ENCODE measurements around the gene PTPRH.

The PTPRH gene, protein sequence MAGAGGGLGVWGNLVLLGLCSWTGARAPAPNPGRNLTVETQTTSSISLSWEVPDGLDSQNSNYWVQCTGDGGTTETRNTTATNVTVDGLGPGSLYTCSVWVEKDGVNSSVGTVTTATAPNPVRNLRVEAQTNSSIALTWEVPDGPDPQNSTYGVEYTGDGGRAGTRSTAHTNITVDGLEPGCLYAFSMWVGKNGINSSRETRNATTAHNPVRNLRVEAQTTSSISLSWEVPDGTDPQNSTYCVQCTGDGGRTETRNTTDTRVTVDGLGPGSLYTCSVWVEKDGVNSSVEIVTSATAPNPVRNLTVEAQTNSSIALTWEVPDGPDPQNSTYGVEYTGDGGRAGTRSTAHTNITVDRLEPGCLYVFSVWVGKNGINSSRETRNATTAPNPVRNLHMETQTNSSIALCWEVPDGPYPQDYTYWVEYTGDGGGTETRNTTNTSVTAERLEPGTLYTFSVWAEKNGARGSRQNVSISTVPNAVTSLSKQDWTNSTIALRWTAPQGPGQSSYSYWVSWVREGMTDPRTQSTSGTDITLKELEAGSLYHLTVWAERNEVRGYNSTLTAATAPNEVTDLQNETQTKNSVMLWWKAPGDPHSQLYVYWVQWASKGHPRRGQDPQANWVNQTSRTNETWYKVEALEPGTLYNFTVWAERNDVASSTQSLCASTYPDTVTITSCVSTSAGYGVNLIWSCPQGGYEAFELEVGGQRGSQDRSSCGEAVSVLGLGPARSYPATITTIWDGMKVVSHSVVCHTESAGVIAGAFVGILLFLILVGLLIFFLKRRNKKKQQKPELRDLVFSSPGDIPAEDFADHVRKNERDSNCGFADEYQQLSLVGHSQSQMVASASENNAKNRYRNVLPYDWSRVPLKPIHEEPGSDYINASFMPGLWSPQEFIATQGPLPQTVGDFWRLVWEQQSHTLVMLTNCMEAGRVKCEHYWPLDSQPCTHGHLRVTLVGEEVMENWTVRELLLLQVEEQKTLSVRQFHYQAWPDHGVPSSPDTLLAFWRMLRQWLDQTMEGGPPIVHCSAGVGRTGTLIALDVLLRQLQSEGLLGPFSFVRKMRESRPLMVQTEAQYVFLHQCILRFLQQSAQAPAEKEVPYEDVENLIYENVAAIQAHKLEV

DNA sequence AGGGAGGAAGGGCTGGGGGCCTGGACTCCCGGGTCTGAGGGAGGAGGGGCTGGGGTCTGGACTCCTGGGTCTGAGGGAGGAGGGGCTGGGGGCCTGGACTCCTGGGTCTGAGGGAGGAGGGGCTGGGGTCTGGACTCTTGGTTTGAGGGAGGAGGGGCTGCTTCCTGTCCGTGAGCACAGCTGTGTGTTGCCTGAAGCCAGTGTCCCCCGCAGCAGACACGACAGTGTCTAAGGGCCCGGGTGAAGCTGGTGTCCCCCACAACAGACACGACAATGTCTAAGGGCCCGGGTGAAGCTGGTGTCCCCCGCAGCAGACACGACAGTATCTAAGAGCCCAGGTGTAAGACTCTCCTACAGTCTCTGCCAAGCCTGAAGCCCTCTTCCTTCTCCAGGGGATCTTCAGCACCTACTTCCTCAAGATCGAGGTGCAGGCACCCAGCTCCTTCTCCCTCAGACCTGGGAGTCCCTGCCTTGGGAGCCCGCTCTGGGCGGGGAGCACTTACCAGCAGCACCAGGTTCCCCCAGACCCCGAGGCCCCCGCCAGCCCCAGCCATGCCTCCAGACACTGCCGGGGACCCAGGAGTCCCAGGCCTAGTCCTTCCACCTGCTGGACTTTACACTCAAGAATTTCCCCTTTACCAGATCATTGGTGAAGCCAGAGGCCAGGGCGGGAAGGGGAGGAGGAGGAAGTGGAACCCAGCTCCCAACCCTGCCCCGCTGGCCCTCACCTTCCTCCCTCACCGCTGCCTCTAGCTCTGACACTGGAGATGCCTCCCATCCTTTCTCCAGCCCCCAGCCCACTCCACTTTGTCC lies at the start of gene PTPRH:
Gene PTPRH (minus strand): TSS at position 622 of the 813 bp plus-strand sequence. CDS start 68 bp downstream, at position 554.
- DNase-seq (ENCODE audit: low read depth in 2 of 2, low spot score in 1 of 2): no peak

DNA sequence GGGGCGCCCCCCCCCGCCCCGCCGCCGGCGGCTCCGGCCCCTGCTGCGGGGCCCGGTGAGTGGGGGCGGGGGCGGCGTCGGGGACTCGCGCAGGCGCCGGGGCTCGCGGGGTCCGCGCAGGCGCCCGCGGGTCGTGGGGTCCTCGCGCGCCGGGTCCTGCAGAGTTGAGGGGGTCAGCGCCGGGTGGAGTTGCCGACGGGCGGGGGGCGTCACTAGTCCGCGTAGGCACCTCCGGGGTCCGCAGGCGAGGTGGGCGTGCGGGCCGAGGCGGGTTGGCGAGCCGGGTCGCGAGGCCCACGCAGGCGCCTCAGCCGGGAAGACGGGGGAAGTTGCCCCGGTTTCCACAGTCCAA lies 49.2 kb upstream of the PTPRH start:
- no peak for DNase-seq (ENCODE audit: low read depth in 2 of 2, low spot score in 1 of 2)

DNA sequence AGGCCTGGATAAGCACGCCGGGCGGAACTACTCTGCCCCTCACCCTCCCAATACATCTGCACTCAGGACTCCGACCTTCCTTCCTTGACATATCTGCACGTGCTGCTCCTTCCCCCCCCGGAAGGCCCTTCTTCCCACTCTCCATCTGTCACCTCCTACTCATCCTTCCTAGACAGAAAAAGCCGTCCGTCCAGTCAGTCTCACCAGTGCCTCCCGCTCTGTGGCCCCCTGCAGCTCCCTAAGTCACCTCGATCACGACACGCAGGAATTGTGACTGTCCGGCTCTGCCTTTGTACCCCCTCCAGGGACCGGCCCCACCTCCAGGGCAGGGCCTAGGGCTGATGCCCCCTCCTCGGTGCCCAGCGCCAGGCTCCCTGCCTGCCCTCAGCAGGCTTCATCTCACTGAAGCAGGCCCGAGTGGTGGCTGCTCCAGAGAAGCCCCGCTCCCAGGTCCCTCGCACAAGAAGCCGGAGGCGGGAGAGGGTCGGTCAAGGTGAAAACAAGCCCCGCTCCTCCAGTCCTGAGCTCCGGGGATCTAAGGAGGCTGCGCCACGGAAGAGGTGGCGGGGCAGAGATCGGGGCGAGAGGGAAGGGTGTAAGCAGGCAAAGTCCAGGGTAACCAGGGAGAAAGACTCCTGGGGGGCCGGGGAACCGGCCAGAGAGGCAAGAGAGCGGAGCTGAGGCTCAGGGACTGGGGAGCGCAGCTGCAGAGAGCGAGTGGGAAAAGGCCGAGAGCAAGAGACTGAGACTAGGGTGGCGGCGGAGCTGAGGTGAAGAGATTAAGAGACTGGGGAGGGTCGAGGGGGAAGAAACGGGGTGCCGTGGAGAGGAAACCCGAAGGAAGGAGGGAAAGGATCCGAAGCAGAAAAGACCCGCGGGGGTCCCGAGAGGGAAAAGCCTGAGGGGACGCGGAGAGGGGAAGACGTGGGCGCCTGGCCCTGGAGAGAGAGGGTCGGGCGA lies 48.4 kb upstream of the PTPRH start:
- no peak for DNase-seq (ENCODE audit: low read depth in 2 of 2, low spot score in 1 of 2)

DNA sequence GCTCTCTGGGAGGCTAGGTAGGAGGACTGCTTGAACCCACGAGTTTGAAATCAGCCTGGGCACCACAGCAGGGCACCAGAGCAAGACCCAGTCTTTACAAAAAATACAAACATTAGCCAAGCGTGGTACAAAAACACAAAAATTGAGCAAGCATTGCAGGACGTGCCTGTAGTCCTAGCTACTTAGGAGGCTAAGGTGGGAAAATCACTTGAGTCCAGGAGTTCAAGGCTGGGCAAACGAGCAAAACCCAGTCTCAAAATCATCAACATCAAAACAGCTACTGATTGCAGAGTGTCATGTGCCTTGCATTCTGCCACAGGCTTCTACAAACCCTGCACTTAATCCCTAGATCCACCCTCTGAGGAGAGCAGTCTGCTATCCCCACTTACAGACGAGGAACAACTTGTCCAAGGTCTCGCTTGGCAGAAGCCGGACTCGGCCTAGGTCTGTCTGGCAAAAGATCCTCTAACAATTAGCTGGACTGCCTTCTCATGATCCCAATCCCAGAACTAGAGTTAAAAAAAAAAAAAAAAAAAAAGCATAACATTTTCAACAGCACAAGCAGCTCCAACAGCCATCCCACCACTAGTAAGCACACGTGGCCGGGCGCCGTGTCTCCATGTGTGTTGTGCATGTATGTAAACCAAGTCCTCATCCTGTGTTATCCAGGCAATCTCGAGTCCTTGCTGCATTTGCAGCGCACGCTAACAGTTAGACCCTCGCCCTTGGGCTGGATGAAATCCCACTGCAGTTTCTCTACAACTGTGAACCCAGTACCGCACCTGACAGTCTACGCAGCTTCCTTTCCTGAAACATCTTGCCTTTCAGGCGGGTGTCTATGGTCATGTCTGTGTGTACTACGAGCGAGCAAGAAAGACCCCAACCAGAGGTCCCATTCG lies 47.5 kb upstream of the PTPRH start:
- no peak for DNase-seq (ENCODE audit: low read depth in 2 of 2, low spot score in 1 of 2)

DNA sequence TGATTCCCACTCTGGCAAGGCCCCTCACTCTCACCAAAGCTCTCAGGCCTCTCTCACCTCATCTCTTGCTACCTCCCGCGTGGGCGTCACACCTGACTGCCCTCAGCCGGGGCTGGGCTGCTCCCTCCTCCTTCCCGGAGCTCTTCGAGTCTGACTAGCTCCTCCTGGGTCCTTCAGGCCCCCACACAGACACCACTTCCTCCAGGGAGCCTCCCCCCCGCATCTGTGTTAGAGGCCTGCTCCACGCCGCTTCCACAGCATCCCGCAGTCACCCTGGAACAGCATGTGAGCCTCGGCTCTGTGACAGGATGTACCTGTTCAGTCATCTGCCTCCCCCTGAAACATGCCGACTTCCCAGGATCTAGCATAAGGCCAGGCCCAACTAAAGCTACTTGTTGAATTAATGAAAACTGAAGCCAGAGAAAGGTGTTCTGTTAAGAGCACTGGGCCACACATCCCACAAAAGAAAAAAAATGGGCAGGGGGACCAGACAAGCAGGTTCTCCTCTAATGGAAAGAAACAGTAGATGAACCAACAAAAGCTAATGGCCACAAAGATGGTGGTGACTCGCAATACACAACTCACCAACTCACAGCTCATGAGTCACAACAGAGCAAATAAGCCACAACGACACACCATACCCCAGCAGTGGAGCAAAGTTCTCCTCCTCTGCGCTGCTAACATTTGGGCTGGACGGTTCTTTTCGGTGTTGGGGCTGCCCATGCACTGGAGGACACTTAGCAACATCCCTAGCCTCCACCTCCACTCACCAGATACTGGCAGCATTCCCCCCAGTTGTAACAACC lies 46.5 kb upstream of the PTPRH start:
- no peak for DNase-seq (ENCODE audit: low read depth in 2 of 2, low spot score in 1 of 2)

DNA sequence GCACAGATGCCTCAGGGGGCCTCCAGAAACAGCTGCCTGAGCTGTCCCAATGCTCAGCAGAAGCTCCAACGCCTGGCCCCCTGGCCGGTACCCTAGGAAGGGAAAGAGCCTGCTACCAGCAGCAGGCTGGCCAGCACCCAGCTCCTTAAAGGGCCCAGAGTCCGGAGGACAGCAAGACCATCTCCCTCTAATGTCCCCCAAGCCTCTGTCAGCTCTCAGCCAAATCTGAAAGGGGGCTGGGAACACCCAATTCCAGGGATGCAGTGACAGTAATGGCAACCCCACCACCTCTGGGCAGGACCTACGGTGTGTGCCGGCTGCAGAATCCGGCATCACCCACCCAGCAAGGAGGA lies 45.3 kb upstream of the PTPRH start:
- no peak for DNase-seq (ENCODE audit: low read depth in 2 of 2, low spot score in 1 of 2)

DNA sequence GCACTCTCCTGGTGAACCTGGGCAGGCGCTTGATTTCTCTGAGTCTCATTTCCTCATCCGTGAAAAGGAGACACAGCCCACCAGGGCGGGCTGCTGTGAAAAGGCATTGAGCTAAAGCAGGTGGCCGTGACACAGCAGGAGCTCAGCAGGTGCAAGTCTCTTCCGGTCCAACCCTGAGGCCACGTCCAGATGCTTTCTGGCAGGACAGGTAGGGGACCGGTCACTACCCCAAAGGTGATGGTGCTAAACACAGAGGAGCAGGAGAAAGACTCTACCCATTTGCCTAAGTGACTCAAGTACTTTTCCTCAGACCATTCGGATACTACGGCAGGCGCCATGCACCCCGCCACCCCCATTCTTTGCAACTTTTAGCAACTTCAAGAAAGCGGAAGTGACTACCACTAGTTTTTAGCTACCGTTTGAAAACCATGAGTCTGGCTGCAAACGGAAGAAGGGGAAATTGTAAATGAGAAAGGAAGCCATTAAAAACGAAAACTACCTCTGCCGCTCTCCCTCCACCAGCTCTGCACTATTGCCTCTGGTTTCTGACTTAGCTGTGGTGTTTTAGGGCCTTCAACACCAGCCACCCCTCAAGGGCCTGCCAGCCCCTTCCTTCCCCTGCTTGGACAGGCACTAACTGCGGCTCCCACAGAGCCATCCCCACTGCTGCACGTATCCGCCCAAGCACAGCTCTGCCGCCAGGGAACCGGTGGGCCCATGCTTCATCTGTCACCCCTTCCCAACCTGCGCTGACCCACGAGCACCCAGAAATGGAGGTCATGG lies 44.7 kb upstream of the PTPRH start:
- DNase-seq (ENCODE audit: low read depth in 2 of 2, low spot score in 1 of 2): peak in 1 of 2 donors; percentile 41

DNA sequence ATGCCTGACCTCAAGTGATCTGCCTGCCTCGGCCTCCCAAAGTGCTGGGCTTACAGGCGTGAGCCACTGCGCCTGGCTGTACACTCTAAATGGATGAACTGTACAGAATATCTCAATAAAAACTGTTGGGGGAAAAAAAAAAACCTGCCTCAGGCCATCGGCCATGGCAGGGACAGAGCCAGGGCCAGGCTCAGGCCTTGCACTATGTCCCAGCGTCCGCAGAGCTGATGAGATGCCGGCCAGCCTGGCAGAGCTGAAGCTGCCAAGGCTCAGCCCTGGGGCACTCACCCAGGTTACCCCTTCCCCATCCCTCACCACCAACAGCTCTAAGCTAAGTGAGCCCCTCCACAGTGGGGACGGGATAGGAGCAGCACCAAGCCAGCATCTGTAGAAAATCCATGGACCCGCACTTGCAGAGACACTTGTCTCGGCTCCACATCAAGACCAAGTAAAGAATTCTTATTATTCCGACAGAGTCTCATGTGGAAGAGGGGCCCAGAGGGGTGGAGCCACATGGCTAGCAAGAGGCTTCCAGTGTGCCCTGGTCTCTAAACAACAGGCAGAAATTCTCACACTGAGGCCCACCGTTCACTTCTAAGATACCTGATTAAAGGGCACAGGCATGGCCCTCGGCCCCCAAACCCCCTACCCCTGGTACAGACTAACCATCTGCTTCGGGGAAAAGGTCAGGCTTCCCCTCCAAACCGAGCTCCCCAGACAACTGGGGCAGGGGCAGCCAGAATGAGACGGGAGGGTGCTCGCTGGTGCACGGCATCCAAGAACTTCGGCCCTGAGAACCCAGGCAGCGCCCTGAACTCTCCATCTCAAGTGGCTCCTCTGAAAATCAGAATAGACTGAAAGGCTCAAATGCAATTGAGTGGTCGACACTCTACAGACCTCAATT lies 43.7 kb upstream of the PTPRH start:
- DNase-seq (ENCODE audit: low read depth in 2 of 2, low spot score in 1 of 2): no peak

DNA sequence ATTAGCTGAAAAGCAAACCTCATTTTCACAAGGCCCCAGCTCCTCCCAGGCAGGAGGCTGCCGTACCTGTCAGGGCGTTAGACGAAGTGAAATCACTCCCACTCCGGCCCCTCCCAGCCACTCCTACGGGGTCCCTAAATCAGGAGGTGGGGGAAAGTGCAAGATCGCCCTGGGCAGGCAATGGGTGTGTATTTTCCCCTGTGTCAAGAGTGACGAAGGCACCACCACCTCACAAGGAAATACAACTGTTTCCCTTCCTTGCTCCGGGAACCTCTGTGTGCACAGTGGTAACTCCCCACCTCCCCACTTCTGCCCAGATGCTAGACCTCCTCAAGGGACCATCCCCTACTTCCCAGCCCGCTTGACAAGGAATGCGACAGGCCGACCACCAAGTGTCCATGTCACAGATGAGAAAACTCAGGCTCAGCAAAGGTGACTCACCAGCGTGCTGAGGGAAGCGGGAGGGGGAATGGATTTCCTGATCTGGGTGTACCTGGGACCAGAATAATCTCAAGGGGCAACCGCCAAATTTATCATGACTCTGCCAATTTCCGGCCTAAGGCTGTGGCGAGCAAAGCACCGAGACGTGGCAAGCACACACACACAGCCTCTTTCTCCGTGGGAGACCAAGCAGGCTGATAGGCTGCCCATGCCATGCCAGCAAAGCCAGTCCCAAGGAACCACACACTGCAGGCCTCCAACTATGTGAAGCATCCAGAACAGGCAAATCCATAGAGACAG lies 42.2 kb upstream of the PTPRH start:
- no peak for DNase-seq (ENCODE audit: low read depth in 2 of 2, low spot score in 1 of 2)

DNA sequence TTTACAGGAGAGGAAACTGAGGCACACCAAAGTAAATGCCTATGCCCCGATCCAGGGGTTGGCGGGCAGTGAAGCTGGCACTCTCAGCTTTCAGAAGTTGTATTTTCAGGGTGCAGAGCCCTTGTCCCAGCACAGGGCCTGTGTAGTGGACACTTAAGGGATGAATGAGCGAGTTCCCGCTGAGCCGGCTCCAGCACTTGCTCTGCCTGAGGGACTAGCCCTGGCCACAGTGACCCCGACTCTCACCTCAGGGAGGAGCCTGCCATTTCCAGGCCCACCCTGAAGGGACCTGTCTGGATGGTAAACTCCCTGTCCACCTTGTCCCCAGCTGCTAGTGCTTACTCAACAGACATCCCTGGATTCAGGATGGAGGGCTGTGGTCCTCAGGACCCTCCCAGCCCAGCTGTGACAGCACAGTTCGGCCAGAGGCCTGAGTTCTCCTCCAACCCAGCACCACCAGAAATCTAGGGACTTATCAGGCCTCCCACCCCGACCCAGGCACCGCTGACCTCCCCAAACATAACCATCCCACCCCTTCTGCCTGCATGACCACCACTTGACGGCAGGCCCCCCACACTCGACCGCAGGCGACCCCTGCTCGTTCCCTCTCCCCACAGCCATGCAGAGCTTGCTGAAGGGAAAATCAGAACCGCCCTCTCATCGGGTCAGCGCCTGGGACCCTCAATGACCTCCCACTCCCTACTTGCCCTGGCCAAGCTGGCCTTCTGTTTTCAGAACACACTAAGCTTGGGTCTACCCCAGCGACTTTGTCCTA lies 41.1 kb upstream of the PTPRH start:
- no peak for DNase-seq (ENCODE audit: low read depth in 2 of 2, low spot score in 1 of 2)

DNA sequence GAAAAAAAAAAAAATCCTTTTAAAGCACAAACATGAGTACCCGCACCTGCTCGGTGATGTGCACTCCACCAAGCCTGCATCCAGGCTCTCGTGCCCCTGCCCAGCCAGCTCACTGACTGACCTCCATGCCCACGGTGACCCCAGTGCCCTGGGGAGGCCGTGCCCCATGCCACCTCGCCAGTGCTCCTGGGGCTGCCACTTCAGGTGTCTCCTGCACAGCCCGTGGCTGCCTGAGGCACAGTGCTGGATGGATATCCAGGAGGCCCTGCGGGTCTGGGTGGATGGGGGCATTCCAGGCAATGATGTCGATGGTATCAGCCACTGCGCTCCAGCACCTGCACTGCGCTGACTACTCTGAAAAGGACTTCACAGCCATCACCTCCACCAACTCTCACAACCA lies 40.5 kb upstream of the PTPRH start:
- no peak for DNase-seq (ENCODE audit: low read depth in 2 of 2, low spot score in 1 of 2)

DNA sequence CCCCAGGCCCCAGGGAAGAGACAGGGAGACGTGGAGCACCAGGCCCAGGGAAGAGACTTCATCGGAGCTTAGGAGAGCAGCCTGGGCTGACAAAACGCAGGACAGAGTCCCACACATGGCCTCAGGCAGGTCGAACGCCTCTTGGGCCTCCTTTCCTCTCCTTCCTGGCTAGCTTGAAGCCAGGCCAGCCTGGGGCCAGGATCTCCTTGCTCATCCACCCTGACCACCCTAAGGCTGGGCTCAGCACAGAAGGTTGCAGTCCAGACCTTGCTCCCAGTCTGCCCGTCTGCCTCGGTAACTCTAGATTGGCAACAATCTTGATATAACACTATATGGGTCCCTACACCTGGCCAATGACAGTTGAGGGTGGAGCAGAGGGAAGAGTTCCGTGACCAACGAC lies 39.4 kb upstream of the PTPRH start:
- no peak for DNase-seq (ENCODE audit: low read depth in 2 of 2, low spot score in 1 of 2)

DNA sequence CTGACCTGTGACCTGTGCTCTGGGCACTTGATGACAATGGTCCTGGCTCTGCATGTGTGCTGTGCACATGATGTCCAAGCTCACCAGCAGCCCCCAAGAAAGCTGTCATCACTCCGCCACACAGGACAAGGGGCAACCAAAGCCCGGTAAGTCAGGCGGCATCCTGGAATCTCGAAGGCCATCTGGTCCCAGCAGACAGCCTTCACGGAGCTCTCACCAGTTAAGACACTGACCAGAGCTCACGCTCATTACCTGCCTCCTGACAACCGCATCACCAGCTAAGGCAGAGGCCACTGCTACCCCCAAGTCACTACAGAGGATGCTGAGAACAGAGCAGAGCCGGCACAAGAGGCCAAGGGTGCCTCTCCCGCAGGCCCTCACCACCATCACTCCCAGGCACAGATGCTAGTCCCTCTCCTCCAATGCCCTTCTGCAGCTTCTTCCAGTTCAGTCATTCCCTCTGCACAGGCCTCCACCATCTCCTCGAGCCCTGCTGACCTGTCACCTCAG lies 38.9 kb upstream of the PTPRH start:
- no peak for DNase-seq (ENCODE audit: low read depth in 2 of 2, low spot score in 1 of 2)

DNA sequence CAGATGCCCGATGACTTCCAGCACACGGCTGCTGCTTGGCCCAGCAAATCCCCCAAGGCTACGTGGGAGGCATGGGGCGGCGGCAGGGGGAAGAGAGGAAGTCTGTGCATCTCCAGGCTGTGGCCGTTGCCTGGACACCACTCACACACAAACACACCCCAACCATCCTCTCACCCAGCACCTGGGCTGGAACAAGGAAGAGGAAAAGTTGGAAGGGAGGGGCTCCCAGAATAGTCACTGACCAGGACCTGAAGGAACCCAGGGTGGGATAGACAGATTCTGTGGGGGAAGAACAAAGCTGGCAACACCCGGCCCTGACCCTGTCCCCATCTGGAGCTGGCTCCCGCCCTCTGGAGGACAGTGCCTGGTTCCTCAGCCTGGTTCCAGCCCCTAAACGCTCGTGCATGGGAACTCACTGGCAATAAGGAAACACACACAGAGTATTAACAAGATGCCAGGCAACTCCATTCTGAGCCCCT lies 38.4 kb upstream of the PTPRH start:
- DNase-seq (ENCODE audit: low read depth in 2 of 2, low spot score in 1 of 2): no peak

Measured in stimulated activated CD8-positive, alpha-beta memory T cell treated with anti-CD3 and anti-CD28 coated beads, Interleukin-4, amount 100 ng/mL, for 4 hours (primary cell).